ENCODE measurements around the gene IL18BP. TPM values are rescaled to one million over a fixed set of nuclear protein-coding genes. Genes with fewer than 3 reads are reported as not detected.
A peak's percentile ranks its signal among the peaks of the same experiment; 100 is the strongest.

Gene IL18BP
- total RNA-seq, 1 experiment from 2014 or later = 12.4 TPM

GRCh38 chr11:72015511-72016061 lies 16.9 kb downstream of the IL18BP start:
- intact Hi-C loops (cut with micrococcal nuclease; ENCODE audit: unreplicated experiment) = no loop called here
- H3K27ac Mint-ChIP-seq (ENCODE audit: unreplicated experiment) = peak overlapping the region; percentile 11
- H3K27me3 Mint-ChIP-seq (ENCODE audit: unreplicated experiment) = no peaks in the 10 kb centered on the region
- H3K4me1 Mint-ChIP-seq (ENCODE audit: low read depth, unreplicated experiment) = no peaks in the 10 kb centered on the region
- CTCF ChIA-PET = interaction anchor here (0.6 to 1.5 kb wide), 4 partner anchors 9 to 215 kb away, joined by 3 to 6 read pairs (median 4); no protein-coding TSS in a partner anchor
- peaks cover 68% of the 10 kb centered on the region for H3K36me3 Mint-ChIP-seq (ENCODE audit: insufficient read depth, unreplicated experiment)
- H3K9me3 Mint-ChIP-seq (ENCODE audit: low read depth, unreplicated experiment) = no peaks in the 10 kb centered on the region
- no peak overlapping the region for H3K4me3 Mint-ChIP-seq (ENCODE audit: low read depth, unreplicated experiment)
- BruUV-seq (replicated peaks) = no TSS peak
- no peak for TF ChIP-seq CTCF (IDR thresholded peaks at IDR 0.05; ENCODE audit: unreplicated experiment)
- peak; percentile 34 for DNase-seq

- Mint-ChIP-seq H3K27me3 (ENCODE audit: unreplicated experiment) (no peaks in the 10 kb centered on the region), H3K9me3 (ENCODE audit: low read depth, unreplicated experiment) (no peaks in the 10 kb centered on the region), H3K27ac (ENCODE audit: unreplicated experiment) (no peak overlapping the region), H3K4me3 (ENCODE audit: low read depth, unreplicated experiment) (no peak overlapping the region), H3K36me3 (ENCODE audit: insufficient read depth, unreplicated experiment) (peaks cover 74% of the 10 kb centered on the region), H3K4me1 (ENCODE audit: low read depth, unreplicated experiment) (no peaks in the 10 kb centered on the region)
- intact Hi-C loops (cut with micrococcal nuclease; ENCODE audit: unreplicated experiment) = no loop called here
- CTCF ChIA-PET = interaction anchor here (1.5 kb wide), 1 partner anchor 21 kb away, joined by 3 read pairs; no protein-coding TSS in a partner anchor
- no peak for DNase-seq
- no TSS peak for BruUV-seq (replicated peaks)
- no peak for TF ChIP-seq CTCF (IDR thresholded peaks at IDR 0.05; ENCODE audit: unreplicated experiment)
Observed at GRCh38 chr11:72018171-72018570, 19.5 kb downstream of the IL18BP start.

GRCh38 chr11:72023335-72023734 lies 24.6 kb downstream of the IL18BP start:
- H3K36me3 Mint-ChIP-seq (ENCODE audit: insufficient read depth, unreplicated experiment) = peaks cover 33% of the 10 kb centered on the region

GRCh38 chr11:72024069-72024754 lies 25.5 kb downstream of the IL18BP start:
- no peak overlapping the region for H3K27ac Mint-ChIP-seq (ENCODE audit: unreplicated experiment)
- no peaks in the 10 kb centered on the region for H3K27me3 Mint-ChIP-seq (ENCODE audit: unreplicated experiment)
- H3K4me1 Mint-ChIP-seq (ENCODE audit: low read depth, unreplicated experiment) = peaks cover 8% of the 10 kb centered on the region
- no peak overlapping the region for H3K4me3 Mint-ChIP-seq (ENCODE audit: low read depth, unreplicated experiment)
- H3K9me3 Mint-ChIP-seq (ENCODE audit: low read depth, unreplicated experiment) = no peaks in the 10 kb centered on the region
- no TSS peak for BruUV-seq (replicated peaks)
- CTCF ChIA-PET = interaction anchor here (1.2 to 2.1 kb wide), 10 partner anchors 9 to 407 kb away, joined by 3 to 40 read pairs (median 8); partner anchors contain the start of gene ANAPC15
- DNase-seq = no peak
- no peak for TF ChIP-seq CTCF (IDR thresholded peaks at IDR 0.05; ENCODE audit: unreplicated experiment)
- intact Hi-C loops (cut with micrococcal nuclease; ENCODE audit: unreplicated experiment) = no loop called here
- peaks cover 27% of the 10 kb centered on the region for H3K36me3 Mint-ChIP-seq (ENCODE audit: insufficient read depth, unreplicated experiment)

More at GRCh38 chr11:72023335-72023734, 24.6 kb downstream of the IL18BP start:
- TF ChIP-seq CTCF (IDR thresholded peaks at IDR 0.05; ENCODE audit: unreplicated experiment) = no peak
- H3K27me3 Mint-ChIP-seq (ENCODE audit: unreplicated experiment) = no peaks in the 10 kb centered on the region
- no peaks in the 10 kb centered on the region for H3K9me3 Mint-ChIP-seq (ENCODE audit: low read depth, unreplicated experiment)
- H3K4me1 Mint-ChIP-seq (ENCODE audit: low read depth, unreplicated experiment) = peaks cover 8% of the 10 kb centered on the region
- CTCF ChIA-PET = no interaction called here
- BruUV-seq (replicated peaks) = no TSS peak
- H3K4me3 Mint-ChIP-seq (ENCODE audit: low read depth, unreplicated experiment) = no peak overlapping the region
- DNase-seq = no peak
- intact Hi-C loops (cut with micrococcal nuclease; ENCODE audit: unreplicated experiment) = no loop called here
- no peak overlapping the region for H3K27ac Mint-ChIP-seq (ENCODE audit: unreplicated experiment)

All from Calu3 (cell line).